LNCaP clone FGC (cell line): ENCODE results near the gene ARHGAP45.

Source experiments
- DNase-seq: peaks from one replicate; pipeline ENCODE4 v3.0.0-alpha.2; 2011; ENCODE audit warnings: low read depth
- H3K4me3 ChIP-seq: 2 replicates; pipeline ENCODE4 v1.5.1; 2011; ENCODE audit warnings: mild to moderate bottlenecking, low read depth, low read length, control low read depth
- CTCF ChIP-seq: IDR thresholded peaks from 2 replicates; pipeline ENCODE4 v1.5.1; 2012; ENCODE audit warnings: mild to moderate bottlenecking; ENCODE audit not compliant: control insufficient read depth, insufficient read depth; ENCODE audit errors: extremely low read depth

Gene ARHGAP45

GRCh38 chr19:1073956-1074517, 7.1 kb downstream of the ARHGAP45 start:
- TF ChIP-seq CTCF, result no peak
- DNase-seq, result no peak
- H3K4me3 ChIP-seq, result peak overlapping the region; percentile 62

GRCh38 chr19:1074544-1075283, 7.7 kb downstream of the ARHGAP45 start:
- TF ChIP-seq CTCF, result no peak
- H3K4me3 ChIP-seq, result peak overlapping the region; percentile 62
- DNase-seq, result no peak

- DNase-seq, result no peak
- no peak overlapping the region for H3K4me3 ChIP-seq
- TF ChIP-seq CTCF, result no peak
Observed at GRCh38 chr19:1076046-1076386, 9.0 kb downstream of the ARHGAP45 start.

- no peak overlapping the region for H3K4me3 ChIP-seq
- no peak for TF ChIP-seq CTCF
- no peak for DNase-seq
Observed at GRCh38 chr19:1076951-1077350, 10.0 kb downstream of the ARHGAP45 start.

GRCh38 chr19:1079566-1080111, 12.7 kb downstream of the ARHGAP45 start:
- H3K4me3 ChIP-seq, result no peak overlapping the region
- no peak for DNase-seq
- TF ChIP-seq CTCF, result no peak

- TF ChIP-seq CTCF, result no peak
- DNase-seq, result no peak
- H3K4me3 ChIP-seq, result no peak overlapping the region
Observed at GRCh38 chr19:1080360-1081161, 13.6 kb downstream of the ARHGAP45 start.
